Esophagus squamous epithelium (tissue), 5 donors: ENCODE data around the gene PTPRO. TPM values are rescaled to one million over a fixed set of nuclear protein-coding genes. Genes with fewer than 3 reads are reported as not detected.
A peak's percentile ranks its signal among the peaks of the same experiment; 100 is the strongest.

Experiments used
- DNase-seq: peaks from one replicate; lab custom pipeline; 2025; lab: John Stamatoyannopoulos, UW
- H3K27ac ChIP-seq, 4 donors: fragments of 200-600 bp; sonication (generic); one replicate each; pipeline ENCODE4 v1.5.1; 2016 to 2019; ENCODE audit warnings: mild to moderate bottlenecking in 1 of 4
- H3K27me3 ChIP-seq, 4 donors: fragments of 200-600 bp; sonication (generic); 1 replicate in 3 of 4; 2 replicates in 1 of 4; pipeline versions ENCODE4 v1.5.1 to v1.6.0; 2017 to 2021; ENCODE audit warnings: antibody characterized with exemption in 1 of 4
- H3K36me3 ChIP-seq, 3 donors: fragments of 200-600 bp; sonication (generic); one replicate each; pipeline ENCODE4 v1.5.1; 2016 to 2019
- H3K4me1 ChIP-seq, 3 donors: fragments of 200-600 bp; sonication (generic); one replicate each; pipeline ENCODE4 v1.5.1; 2017 to 2019
- H3K4me3 ChIP-seq, 4 donors: fragments of 200-600 bp; sonication (generic); 1 replicate in 3 of 4; 2 replicates in 1 of 4; pipeline ENCODE4 v1.5.1; 2016 to 2019; ENCODE audit warnings: mild to moderate bottlenecking in 2 of 4, moderate library complexity in 1 of 4
- H3K9me3 ChIP-seq, 3 donors: fragments of 200-600 bp; sonication (generic); one replicate each; pipeline ENCODE4 v1.5.1; 2016 to 2019
- POLR2A ChIP-seq, 4 donors: fragments of 450-650 bp; IDR thresholded peaks; one replicate each; pipeline ENCODE4 v1.6.1; 2017; ENCODE audit warnings: antibody characterized with exemption in 4 of 4, mild to moderate bottlenecking in 4 of 4, moderate library complexity in 3 of 4
- WGBS, 2 donors: methylation state at CpG; one replicate each; pipeline ENCODE4 v1.1.5; 2018; 5-methylcytosine and 5-hydroxymethylcytosine counted together
- intact Hi-C: fragments of 100-400 bp; cut with DNase I; formaldehyde crosslinking; loops from one replicate; pipeline ENCODE4 v1.15.0; 2022
- total RNA-seq, 4 donors: library from RNA; depleted of rRNA; stranded (reverse); fragments of >200 nt; gene quantifications; one replicate each; pipeline ENCODE4 v1.1.0, GENCODE V29; 2016
- TF ChIP-seq, protein P1 (sequence below), 6 experiments: fragments of 450-650 bp in 4 of 6; fragments of 200-600 bp in 2 of 6; sonication (generic) in 2 of 6; IDR thresholded peaks; one replicate each; pipeline ENCODE4 v1.5.1; 2016 to 2019; ENCODE audit warnings: antibody characterized with exemption in 6 of 6, mild to moderate bottlenecking in 4 of 6, moderate library complexity in 4 of 6
- donor health status: DM: yes; HTN: yes; CAD: no.

PTPRO gene
- total RNA-seq, 4 donors from 2014 or later = 0.13 to 1.4 (median 0.76) TPM; not detected in 1

DNA sequence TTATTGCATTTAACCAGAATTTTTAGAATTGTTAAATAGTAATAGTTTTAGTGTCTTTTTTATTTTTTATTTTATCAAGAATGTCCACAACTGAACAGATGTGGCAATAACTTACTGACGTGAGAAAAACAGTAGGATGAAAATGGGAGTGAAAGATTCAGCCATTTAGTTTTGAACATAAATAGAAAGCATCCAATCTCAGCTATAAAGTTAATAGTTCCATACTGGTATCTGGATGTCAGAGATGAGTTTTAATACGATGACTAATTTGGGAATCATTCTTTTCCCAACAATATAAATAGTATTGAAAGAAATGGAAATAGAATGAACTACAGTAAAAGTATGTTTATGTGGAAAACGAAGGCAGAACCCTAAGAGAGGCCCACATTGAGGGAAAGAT, 307.5 kb downstream of the PTPRO start:
- Histone ChIP-seq H3K27me3 (no peaks in the 10 kb centered on the region), H3K4me1 (peaks cover 0 to 24% (median 11%) of the 10 kb centered on the region in 3 donors), H3K9me3 (no peaks in the 10 kb centered on the region), H3K4me3 (no peak overlapping the region), H3K27ac (peak overlapping the region; percentile 1 to 82 (median 74)), H3K36me3 (peaks cover 0 to 14% (median 0%) of the 10 kb centered on the region in 3 donors)
- WGBS, 2 donors = 62 to 66% methylated on average over 3 of the region's 3 CpGs
- TF ChIP-seq POLR2A (IDR thresholded peaks at IDR 0.05) = no peak
- TF ChIP-seq, protein P1, sequence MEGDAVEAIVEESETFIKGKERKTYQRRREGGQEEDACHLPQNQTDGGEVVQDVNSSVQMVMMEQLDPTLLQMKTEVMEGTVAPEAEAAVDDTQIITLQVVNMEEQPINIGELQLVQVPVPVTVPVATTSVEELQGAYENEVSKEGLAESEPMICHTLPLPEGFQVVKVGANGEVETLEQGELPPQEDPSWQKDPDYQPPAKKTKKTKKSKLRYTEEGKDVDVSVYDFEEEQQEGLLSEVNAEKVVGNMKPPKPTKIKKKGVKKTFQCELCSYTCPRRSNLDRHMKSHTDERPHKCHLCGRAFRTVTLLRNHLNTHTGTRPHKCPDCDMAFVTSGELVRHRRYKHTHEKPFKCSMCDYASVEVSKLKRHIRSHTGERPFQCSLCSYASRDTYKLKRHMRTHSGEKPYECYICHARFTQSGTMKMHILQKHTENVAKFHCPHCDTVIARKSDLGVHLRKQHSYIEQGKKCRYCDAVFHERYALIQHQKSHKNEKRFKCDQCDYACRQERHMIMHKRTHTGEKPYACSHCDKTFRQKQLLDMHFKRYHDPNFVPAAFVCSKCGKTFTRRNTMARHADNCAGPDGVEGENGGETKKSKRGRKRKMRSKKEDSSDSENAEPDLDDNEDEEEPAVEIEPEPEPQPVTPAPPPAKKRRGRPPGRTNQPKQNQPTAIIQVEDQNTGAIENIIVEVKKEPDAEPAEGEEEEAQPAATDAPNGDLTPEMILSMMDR (IDR thresholded peaks at IDR 0.05) = no peak
- intact Hi-C loops = no loop called here
- no peak for DNase-seq

GRCh38 chr12:15631007-15631715, 308.9 kb downstream of the PTPRO start:
- TF ChIP-seq POLR2A (IDR thresholded peaks at IDR 0.05) = no peak
- TF ChIP-seq, protein P1 (IDR thresholded peaks at IDR 0.05) = no peak
- Histone ChIP-seq H3K4me1 (peaks cover 0 to 24% (median 11%) of the 10 kb centered on the region in 3 donors), H3K27ac (peak overlapping the region in 3 of 4 donors; percentile 71 to 82 (median 77)), H3K27me3 (no peaks in the 10 kb centered on the region), H3K36me3 (peaks cover 0 to 14% (median 0%) of the 10 kb centered on the region in 3 donors), H3K9me3 (no peaks in the 10 kb centered on the region), H3K4me3 (no peak overlapping the region)
- no peak for DNase-seq
- WGBS, 2 donors = 84 to 87% methylated on average over 6 of the region's 6 CpGs
- intact Hi-C loops = no loop called here

- Histone ChIP-seq H3K4me1 (peaks cover 0 to 23% (median 11%) of the 10 kb centered on the region in 3 donors), H3K27me3 (no peaks in the 10 kb centered on the region), H3K27ac (peak overlapping the region in 1 of 4 donors; percentile 18), H3K4me3 (no peak overlapping the region), H3K9me3 (no peaks in the 10 kb centered on the region), H3K36me3 (peaks cover 0 to 20% (median 0%) of the 10 kb centered on the region in 3 donors)
- DNase-seq = no peak
- WGBS, 2 donors = 86 to 92% methylated on average over 4 of the region's 4 CpGs
- TF ChIP-seq, protein P1 (IDR thresholded peaks at IDR 0.05) = no peak
- TF ChIP-seq POLR2A (IDR thresholded peaks at IDR 0.05) = no peak
- intact Hi-C loops = no loop called here
Measured at GRCh38 chr12:15632708-15633107, 310.4 kb downstream of the PTPRO start.

DNA sequence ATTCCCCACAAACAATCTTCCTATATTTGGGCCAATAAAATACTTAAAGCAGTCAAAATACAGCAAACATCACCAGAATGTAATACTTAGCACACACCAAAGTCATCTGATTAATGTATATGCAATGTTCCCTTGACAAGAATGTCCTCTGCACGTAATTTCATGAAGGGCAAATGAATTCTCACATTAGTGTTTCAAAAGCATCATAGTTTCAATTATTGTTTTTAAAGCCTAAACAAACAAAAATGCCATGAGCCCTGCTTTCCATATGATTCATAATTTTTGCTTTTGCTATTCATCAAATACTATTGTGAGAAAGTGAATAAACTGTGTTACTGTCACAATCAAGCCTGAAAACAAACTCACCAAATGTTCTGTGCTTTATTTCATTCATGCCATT, 310.9 kb downstream of the PTPRO start:
- Histone ChIP-seq H3K4me1 (peaks cover 0 to 18% (median 8%) of the 10 kb centered on the region in 3 donors), H3K36me3 (peaks cover 0 to 20% (median 0%) of the 10 kb centered on the region in 3 donors), H3K4me3 (no peak overlapping the region), H3K27ac (peak overlapping the region in 1 of 4 donors; percentile 18), H3K9me3 (no peaks in the 10 kb centered on the region), H3K27me3 (no peaks in the 10 kb centered on the region)
- TF ChIP-seq, protein P1 (IDR thresholded peaks at IDR 0.05) = no peak
- TF ChIP-seq POLR2A (IDR thresholded peaks at IDR 0.05) = no peak
- DNase-seq = no peak
- intact Hi-C loops = no loop called here
- WGBS, 2 donors = 59 to 67% methylated on average over 1 of the region's 1 CpG

DNA sequence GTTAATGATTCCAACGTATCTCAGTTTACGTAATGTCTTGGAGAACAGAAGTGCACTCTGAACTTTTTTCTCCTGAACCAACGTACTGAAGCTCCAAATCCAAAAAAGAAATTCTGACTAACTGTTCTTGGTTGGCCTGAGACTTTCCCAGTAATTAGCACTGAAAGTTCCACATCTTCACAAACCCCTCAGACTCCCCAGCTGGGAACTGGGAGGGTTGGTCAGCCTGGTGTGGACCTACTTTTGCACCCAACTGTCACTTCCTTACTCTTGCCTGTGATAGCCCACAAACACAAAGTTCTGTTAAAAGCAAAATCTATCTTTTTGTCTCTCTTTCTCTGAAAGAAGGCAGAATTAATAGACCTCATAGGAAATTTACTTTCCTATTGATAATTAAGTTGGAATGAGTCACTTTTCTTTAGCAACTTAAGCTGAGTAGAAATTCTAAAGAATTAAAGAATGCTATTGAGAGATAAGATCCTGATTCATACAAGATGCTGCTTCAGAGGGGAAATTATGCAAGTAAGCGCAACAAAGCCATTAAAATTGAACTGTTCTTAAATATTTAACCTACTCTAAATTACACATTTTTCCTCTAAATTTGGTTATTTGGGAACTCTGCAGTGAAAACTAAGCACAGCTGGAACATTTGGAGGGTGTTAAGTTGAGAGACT, 311.8 kb downstream of the PTPRO start:
- no peak for TF ChIP-seq POLR2A (IDR thresholded peaks at IDR 0.05)
- TF ChIP-seq, protein P1 (IDR thresholded peaks at IDR 0.05) = no peak
- Histone ChIP-seq H3K4me1 (peaks cover 0 to 12% (median 4%) of the 10 kb centered on the region in 3 donors), H3K27ac (peak overlapping the region in 1 of 4 donors; percentile 7), H3K27me3 (no peaks in the 10 kb centered on the region), H3K4me3 (no peak overlapping the region), H3K9me3 (no peaks in the 10 kb centered on the region), H3K36me3 (peaks cover 0 to 21% (median 0%) of the 10 kb centered on the region in 3 donors)
- 83 to 95% methylated on average over 4 of the region's 4 CpGs for WGBS, 2 donors
- intact Hi-C loops = no loop called here
- DNase-seq = no peak
